Mesodermal cell (in vitro differentiated cells): Measurements from ENCODE around the gene ABHD4.

Experiments used
- H3K27ac ChIP-seq: 2 replicates; pipeline ENCODE4 v1.7.0; 2013; ENCODE audit warnings: mild to moderate bottlenecking, low read depth, low read length, moderate library complexity; ENCODE audit not compliant: severe bottlenecking
- H3K36me3 ChIP-seq: 2 replicates; pipeline ENCODE4 v1.7.1; 2013; ENCODE audit warnings: mild to moderate bottlenecking, low read length, moderate library complexity; ENCODE audit not compliant: control insufficient read depth, insufficient read depth
- H3K4me1 ChIP-seq: one replicate; pipeline ENCODE4 v1.7.1; 2013; ENCODE audit warnings: mild to moderate bottlenecking, low read length; ENCODE audit not compliant: insufficient read depth, control insufficient read depth, poor library complexity, severe bottlenecking
- H3K4me3 ChIP-seq: 2 replicates; pipeline ENCODE4 v1.7.0; 2013; ENCODE audit warnings: low read length, control low read depth, mild to moderate bottlenecking; ENCODE audit not compliant: insufficient read depth, poor library complexity, severe bottlenecking; ENCODE audit errors: extremely low read depth
- H3K9me3 ChIP-seq: 2 replicates; pipeline ENCODE4 v1.7.1; 2013; ENCODE audit warnings: mild to moderate bottlenecking, low read length, moderate library complexity; ENCODE audit not compliant: control insufficient read depth
- WGBS, 2 experiments: methylation state at CpG; one replicate each; pipeline ENCODE4 v1.1.5; 2013; ENCODE audit warnings: missing lambda C conversion rate in 2 of 2; ENCODE audit not compliant: insufficient coverage in 2 of 2; 5-methylcytosine and 5-hydroxymethylcytosine counted together

Gene ABHD4

DNA sequence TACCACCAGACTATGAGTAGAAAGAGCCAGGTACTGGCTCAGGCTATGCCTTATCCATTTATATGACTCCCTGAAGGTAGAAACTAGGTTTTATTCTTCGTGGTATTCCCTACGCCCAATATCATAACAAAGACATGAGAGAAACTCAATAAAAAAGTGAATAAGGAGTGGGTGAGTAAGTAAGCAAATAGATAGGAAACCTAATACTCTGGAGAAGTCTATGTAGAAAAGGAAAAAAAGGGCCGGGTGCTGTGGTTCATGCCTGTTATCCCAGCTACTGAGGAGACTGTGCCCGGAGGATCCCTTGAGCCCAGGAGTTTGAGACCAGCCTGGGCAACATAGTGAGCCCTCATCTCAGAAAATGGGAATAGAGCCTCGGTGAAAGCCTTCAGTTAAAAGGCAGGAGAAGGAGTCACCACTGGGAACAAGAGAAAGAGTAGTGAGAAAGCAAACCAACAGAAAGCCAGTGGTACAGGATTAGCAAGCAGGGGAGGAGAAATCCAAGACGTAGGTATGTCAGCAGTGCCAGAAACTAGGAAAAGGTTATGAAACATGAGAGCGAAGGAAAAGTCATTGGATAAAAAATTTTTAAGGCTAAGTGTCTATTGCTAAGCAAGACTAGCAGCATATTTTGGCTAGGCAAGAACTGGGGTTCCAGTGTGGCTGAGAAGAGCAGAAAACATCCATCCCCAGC lies 52.1 kb downstream of the ABHD4 start:
- H3K27ac ChIP-seq: no peak overlapping the region
- H3K4me3 ChIP-seq: no peak overlapping the region
- WGBS, 2 experiments: 91 to 97% methylated on average over 3 to 5 of the region's 7 CpGs
- no peaks in the 10 kb centered on the region for H3K36me3 ChIP-seq
- no peaks in the 10 kb centered on the region for H3K4me1 ChIP-seq
- no peaks in the 10 kb centered on the region for H3K9me3 ChIP-seq

DNA sequence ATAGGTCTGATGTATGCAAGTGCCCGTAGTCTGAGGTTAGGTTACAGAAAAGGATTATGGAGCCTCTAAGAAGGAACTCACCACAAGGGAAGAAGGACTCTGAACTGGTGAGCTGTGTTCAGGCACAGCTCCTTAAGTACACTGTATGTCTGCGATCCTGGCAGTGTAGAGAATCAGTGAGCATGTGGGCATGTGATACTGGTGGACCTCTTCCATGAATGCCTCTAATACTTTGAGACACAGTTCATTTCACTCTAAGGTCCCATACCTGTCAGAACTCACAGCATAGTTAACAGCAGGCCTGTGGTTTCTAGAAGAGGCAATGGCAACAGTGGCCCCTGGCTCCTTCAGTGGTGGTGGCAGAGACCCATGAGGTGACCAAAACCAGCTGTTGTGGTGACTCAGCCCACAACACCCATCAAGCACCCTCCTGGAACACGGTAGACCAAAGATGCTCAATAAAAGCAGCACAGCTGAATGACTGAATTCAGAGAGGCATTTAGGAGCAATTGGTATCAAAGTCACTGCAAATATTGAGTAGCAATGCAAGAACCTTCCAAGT lies 52.9 kb downstream of the ABHD4 start:
- WGBS, 2 experiments: 92 to 100% methylated on average over 2 to 3 of the region's 3 CpGs
- Histone ChIP-seq H3K4me3 (no peak overlapping the region), H3K36me3 (no peaks in the 10 kb centered on the region), H3K9me3 (no peaks in the 10 kb centered on the region), H3K4me1 (no peaks in the 10 kb centered on the region), H3K27ac (no peak overlapping the region)

DNA sequence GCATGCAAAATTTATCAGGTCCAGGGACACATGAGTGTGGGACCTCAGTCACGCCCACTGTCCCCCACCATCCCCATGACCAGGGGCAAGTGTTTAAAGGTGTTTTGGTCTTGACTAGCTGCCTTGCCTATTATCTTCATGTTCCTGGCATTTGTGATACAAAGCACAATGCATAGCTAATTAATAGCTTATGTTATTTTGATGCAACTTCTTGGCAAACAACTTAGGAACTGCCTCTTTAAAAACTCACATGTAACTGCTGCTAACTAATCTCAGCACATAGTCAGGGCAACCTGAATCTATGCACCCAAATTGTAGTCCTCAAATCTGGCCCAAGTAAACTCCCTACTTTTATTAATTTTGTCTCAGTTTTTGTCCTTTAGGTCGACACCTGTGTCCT lies 53.5 kb downstream of the ABHD4 start:
- H3K4me1 ChIP-seq: no peaks in the 10 kb centered on the region
- WGBS, 2 experiments: 74 to 100% methylated on average over 1 to 2 of the region's 2 CpGs

DNA sequence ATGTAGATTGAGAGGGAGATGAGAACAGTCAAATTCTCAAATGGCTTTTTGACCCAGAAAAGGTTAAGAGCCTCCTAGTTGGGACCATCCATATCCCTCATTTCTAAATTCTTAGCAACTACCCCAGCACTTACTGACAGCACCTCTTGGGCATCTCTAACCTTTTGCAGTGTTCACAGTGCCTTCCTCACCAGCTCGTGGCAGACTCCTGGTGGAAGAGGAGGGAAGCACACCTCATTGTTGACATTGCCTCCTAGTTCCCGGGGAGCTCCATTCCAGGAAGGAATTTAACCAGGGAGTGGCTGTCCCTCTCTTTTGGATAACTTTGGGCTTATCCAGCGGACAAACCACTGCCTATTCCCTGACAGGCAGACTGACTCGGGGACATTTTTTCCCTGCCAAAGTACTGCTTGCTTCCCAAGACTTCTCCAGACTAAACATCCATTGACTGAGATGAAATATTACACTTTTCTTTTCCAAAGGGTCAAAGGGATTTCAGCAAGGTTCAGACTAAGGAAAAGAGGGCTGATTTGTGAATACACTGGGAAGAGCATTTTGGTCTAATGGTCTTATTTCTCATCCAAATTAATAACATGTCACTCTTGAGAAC lies 55.0 kb downstream of the ABHD4 start:
- WGBS, 2 experiments: 8 to 13% methylated on average over 2 to 3 of the region's 4 CpGs
- Histone ChIP-seq H3K9me3 (no peaks in the 10 kb centered on the region), H3K36me3 (no peaks in the 10 kb centered on the region), H3K4me3 (no peak overlapping the region), H3K4me1 (peaks cover 10% of the 10 kb centered on the region), H3K27ac (no peak overlapping the region)

More for the DNA sequence above, 53.5 kb downstream of the ABHD4 start:
- Histone ChIP-seq H3K4me3 (no peak overlapping the region), H3K27ac (no peak overlapping the region), H3K9me3 (no peaks in the 10 kb centered on the region), H3K36me3 (no peaks in the 10 kb centered on the region)

DNA sequence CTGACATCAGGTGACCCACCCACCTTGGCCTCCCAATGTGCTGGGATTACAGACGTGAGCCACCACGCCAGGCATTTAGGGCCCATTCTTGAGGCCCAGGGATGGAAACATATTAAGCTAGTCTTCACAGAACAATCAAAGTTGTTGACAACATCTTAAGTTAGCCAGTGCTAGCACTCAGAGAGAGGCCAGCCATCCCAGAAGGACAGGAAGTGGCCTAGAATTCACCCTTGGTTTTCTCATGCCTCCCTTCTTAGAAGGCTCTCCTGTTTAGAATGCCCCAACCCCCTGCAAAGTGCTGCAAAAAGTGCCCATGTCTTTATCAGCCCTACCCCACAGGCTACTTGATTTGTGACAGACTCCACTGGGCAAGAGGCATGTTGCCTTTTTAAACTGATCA lies 58.1 kb downstream of the ABHD4 start:
- peaks cover 14% of the 10 kb centered on the region for H3K4me1 ChIP-seq
- no peak overlapping the region for H3K27ac ChIP-seq
- H3K4me3 ChIP-seq: no peak overlapping the region
- no peaks in the 10 kb centered on the region for H3K9me3 ChIP-seq
- no peaks in the 10 kb centered on the region for H3K36me3 ChIP-seq
- WGBS, 2 experiments: 78 to 100% methylated on average over 2 of the region's 2 CpGs

DNA sequence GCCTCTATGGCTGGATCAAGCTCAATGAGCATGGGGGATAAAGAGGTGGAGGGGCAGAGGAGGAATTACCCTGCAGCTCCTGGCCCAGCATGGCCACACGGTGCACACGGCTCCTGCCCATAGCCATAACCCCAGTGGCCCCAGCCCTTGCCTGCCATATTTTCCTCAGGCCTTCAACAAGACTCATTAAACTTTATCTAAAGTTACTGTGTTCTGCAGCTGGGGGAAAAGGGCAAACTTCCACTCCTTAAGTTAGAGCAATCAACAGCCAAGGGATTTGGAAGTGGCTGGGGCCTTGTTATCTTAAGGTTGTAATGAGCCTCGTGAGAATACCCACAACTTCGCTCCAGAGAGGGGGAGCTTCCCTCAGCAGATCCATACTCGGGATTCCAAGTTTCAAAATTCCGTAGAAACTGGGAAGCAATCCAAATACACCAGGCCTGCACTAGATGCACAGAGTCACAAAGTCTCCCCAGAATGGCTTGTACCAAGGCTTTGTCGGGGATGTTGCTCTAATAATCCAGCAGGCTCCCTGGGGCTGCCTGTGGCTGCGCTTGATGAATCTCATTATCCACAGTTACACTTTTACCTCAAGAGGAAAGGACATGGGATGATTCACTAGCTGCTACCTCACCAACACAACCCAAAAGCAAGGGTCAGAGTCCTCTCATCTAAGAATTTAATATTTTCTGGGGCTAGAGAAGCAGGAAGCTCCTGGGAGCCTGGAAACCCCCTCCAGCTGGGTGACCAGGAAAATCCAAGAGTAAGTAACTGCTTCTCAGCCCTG lies 59.0 kb downstream of the ABHD4 start:
- Histone ChIP-seq H3K36me3 (no peaks in the 10 kb centered on the region), H3K27ac (peak overlapping the region; percentile 32), H3K4me1 (peaks cover 14% of the 10 kb centered on the region), H3K9me3 (no peaks in the 10 kb centered on the region), H3K4me3 (no peak overlapping the region)
- WGBS, 2 experiments: 85 to 93% methylated on average over 3 to 6 of the region's 8 CpGs

DNA sequence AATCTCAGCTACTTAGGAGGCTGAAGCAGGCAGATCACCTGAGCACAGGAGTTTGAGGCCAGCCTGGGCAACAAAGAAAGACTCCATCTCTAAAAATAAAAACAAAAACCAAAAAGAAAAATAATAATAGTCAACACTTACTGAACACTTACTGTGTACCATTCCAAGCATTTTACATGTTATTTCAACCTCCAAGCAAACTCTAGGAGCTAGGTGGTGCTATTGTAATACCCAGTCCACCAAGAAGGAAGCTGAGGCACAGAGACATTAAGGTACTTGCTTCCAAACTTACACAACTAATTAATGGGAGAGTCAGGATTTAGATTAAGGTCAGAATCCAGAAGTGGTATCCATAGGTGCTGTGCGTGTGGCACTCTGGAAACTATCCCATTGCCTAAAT lies 59.8 kb downstream of the ABHD4 start:
- H3K4me1 ChIP-seq: peaks cover 14% of the 10 kb centered on the region
- 83% methylated on average over 1 of the region's 1 CpG; no CpG with 5 or more reads in 1 of the 2 experiments for WGBS, 2 experiments
- H3K36me3 ChIP-seq: no peaks in the 10 kb centered on the region
- H3K4me3 ChIP-seq: no peak overlapping the region
- H3K27ac ChIP-seq: no peak overlapping the region
- H3K9me3 ChIP-seq: no peaks in the 10 kb centered on the region

DNA sequence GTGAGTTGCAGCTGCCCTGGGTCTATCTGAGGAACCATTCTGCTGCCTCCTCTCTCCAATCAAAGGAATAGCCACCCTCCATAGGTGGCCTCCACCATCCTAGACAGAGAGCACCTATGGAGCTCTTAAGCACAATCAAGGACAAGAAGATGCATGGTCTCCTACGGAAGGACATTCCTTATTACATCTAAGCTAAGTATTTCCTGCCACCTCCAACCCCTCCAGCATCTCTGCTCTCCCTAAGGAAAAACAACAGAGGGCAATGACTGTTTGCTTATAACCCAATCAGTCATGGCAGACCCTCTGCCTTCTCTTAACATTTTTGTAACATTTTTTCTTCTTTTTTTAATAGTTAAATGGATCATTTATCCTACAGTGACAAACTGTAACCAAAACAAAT lies 60.8 kb downstream of the ABHD4 start:
- no peak overlapping the region for H3K27ac ChIP-seq
- no peaks in the 10 kb centered on the region for H3K36me3 ChIP-seq
- peaks cover 14% of the 10 kb centered on the region for H3K4me1 ChIP-seq
- WGBS, 2 experiments: 43 to 90% methylated on average over 1 of the region's 1 CpG
- H3K9me3 ChIP-seq: no peaks in the 10 kb centered on the region
- H3K4me3 ChIP-seq: no peak overlapping the region

DNA sequence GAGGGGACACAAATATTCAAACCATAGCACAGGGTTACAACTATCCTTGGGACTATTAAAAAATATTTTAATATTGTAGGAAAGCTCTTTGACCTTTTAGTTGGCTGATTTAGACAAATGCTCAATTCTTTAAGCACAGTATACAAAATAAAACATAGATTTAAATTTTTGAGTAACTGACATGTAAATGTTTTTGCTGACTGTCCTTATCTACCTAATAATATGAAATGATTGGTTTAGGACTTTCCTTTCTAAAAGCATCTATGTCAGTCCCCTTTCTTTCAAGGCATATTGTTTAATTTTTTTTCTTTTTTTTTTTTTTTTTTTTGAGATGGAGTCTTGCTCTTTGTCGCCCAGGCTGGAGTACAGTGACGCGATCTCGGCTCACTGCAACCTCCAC lies 62.6 kb downstream of the ABHD4 start:
- Histone ChIP-seq H3K4me1 (peaks cover 14% of the 10 kb centered on the region), H3K9me3 (no peaks in the 10 kb centered on the region), H3K36me3 (no peaks in the 10 kb centered on the region), H3K4me3 (no peak overlapping the region), H3K27ac (no peak overlapping the region)
- WGBS, 2 experiments: 100% methylated on average over 3 of the region's 4 CpGs; no CpG with 5 or more reads in 1 of the 2 experiments
